OCI-LY3 (cell line): Measurements from ENCODE around the gene GLRA1.

Experiments used
- H2AFZ ChIP-seq: fragments of 200-600, 300-600 bp; shearing (Covaris generic); 2 replicates; pipeline ENCODE4 v1.6.0; 2014; ENCODE audit warnings: antibody characterized with exemption, low read depth, low read length
- H3K27ac ChIP-seq: fragments of 200-600, 300-600 bp; sonication (generic); 2 replicates; pipeline ENCODE4 v1.5.1; 2014; ENCODE audit warnings: mild to moderate bottlenecking, low read length, moderate library complexity, mixed read lengths
- H3K27me3 ChIP-seq: fragments of 200-600, 300-600 bp; sonication (generic); 2 replicates; pipeline ENCODE4 v1.6.1; 2014; ENCODE audit warnings: low read depth, low read length, mixed read lengths
- H3K36me3 ChIP-seq: fragments of 200-600, 300-600 bp; sonication (generic); replicated peaks from 2 replicates; pipeline ENCODE3; 2014; ENCODE audit warnings: low read depth, low read length, mixed read lengths
- H3K4me1 ChIP-seq: fragments of 300-600, 200-600 bp; sonication (generic); 2 replicates; pipeline ENCODE4 v1.6.1; 2014; ENCODE audit warnings: low read length, mixed read lengths
- H3K4me2 ChIP-seq: fragments of 200-600, 300-600 bp; sonication (generic); 2 replicates; pipeline ENCODE4 v1.6.1; 2014; ENCODE audit warnings: low read length, mixed read lengths
- H3K4me3 ChIP-seq: fragments of 300-600, 200-600 bp; sonication (generic); 2 replicates; pipeline ENCODE4 v1.5.1; 2014; ENCODE audit warnings: antibody characterized with exemption, mild to moderate bottlenecking, low read length, moderate library complexity
- H3K79me2 ChIP-seq: fragments of 300-600, 200-600 bp; shearing (Covaris generic); 2 replicates; pipeline ENCODE4 v1.6.1; 2014; ENCODE audit warnings: mild to moderate bottlenecking, low read length, mixed read lengths
- H3K9ac ChIP-seq: fragments of 300-600, 200-600 bp; shearing (Covaris generic); 2 replicates; pipeline ENCODE4 v1.6.0; 2014; ENCODE audit warnings: mild to moderate bottlenecking, low read length, moderate library complexity
- H3K9me3 ChIP-seq: fragments of 200-600, 300-600 bp; shearing (Covaris generic); 2 replicates; pipeline ENCODE4 v1.6.1; 2014; ENCODE audit warnings: low read length, mixed read lengths; ENCODE audit not compliant: insufficient read depth
- H4K20me1 ChIP-seq: fragments of 200-600, 300-600 bp; sonication (generic); 2 replicates; pipeline ENCODE4 v1.6.1; 2016; ENCODE audit warnings: low read length, mixed read lengths; ENCODE audit not compliant: insufficient read depth
- CTCF ChIP-seq: fragments of 200-600, 300-600 bp; sonication (generic); IDR thresholded peaks from 2 replicates; pipeline ENCODE4 v1.5.1; 2014; ENCODE audit warnings: antibody characterized with exemption, low read length, low read depth
- EZH2phosphoT487 ChIP-seq: fragments of 200-600 bp; shearing (Covaris generic); IDR thresholded peaks from 2 replicates; pipeline ENCODE4 v1.6.1; 2018; ENCODE audit warnings: antibody characterized with exemption, mixed run types, low read depth

The GLRA1 gene

GRCh38 chr5:151892393-151892792, 32.3 kb downstream of the GLRA1 start:
- no peaks in the 10 kb centered on the region for H3K4me1 ChIP-seq
- H3K36me3 ChIP-seq: no peaks in the 10 kb centered on the region
- no peak overlapping the region for H3K4me3 ChIP-seq
- H3K27ac ChIP-seq: no peak overlapping the region
- H3K4me2 ChIP-seq: no peak overlapping the region
- H4K20me1 ChIP-seq: no peaks in the 10 kb centered on the region
- H3K79me2 ChIP-seq: no peaks in the 10 kb centered on the region
- no peaks in the 10 kb centered on the region for H3K9me3 ChIP-seq
- no peaks in the 10 kb centered on the region for H3K27me3 ChIP-seq
- H2AFZ ChIP-seq: no peak overlapping the region
- TF ChIP-seq EZH2phosphoT487 (no peak), CTCF (no peak)
- H3K9ac ChIP-seq: no peak overlapping the region

GRCh38 chr5:151890299-151890698, 34.4 kb downstream of the GLRA1 start:
- H3K36me3 ChIP-seq: no peaks in the 10 kb centered on the region
- no peak overlapping the region for H2AFZ ChIP-seq
- no peaks in the 10 kb centered on the region for H3K27me3 ChIP-seq
- no peak overlapping the region for H3K4me2 ChIP-seq
- no peak for TF ChIP-seq EZH2phosphoT487
- no peak overlapping the region for H3K4me3 ChIP-seq
- no peaks in the 10 kb centered on the region for H3K79me2 ChIP-seq
- no peaks in the 10 kb centered on the region for H3K9me3 ChIP-seq
- no peaks in the 10 kb centered on the region for H3K4me1 ChIP-seq
- no peaks in the 10 kb centered on the region for H4K20me1 ChIP-seq
- no peak overlapping the region for H3K9ac ChIP-seq
- H3K27ac ChIP-seq: no peak overlapping the region

GRCh38 chr5:151889614-151890013, 35.0 kb downstream of the GLRA1 start:
- Histone ChIP-seq H3K4me3 (no peak overlapping the region), H2AFZ (no peak overlapping the region), H4K20me1 (no peaks in the 10 kb centered on the region), H3K27ac (no peak overlapping the region), H3K9ac (no peak overlapping the region), H3K79me2 (no peaks in the 10 kb centered on the region), H3K9me3 (no peaks in the 10 kb centered on the region), H3K4me2 (no peak overlapping the region), H3K4me1 (peaks cover 4% of the 10 kb centered on the region; the same call in 1 of the 2 replicates), H3K36me3 (no peaks in the 10 kb centered on the region), H3K27me3 (no peaks in the 10 kb centered on the region)
- no peak for TF ChIP-seq EZH2phosphoT487
- no peak for TF ChIP-seq CTCF

- Histone ChIP-seq H2AFZ (no peak overlapping the region), H3K9me3 (no peaks in the 10 kb centered on the region), H3K27ac (no peak overlapping the region), H4K20me1 (no peaks in the 10 kb centered on the region), H3K27me3 (no peaks in the 10 kb centered on the region), H3K79me2 (no peaks in the 10 kb centered on the region), H3K4me2 (no peak overlapping the region), H3K36me3 (no peaks in the 10 kb centered on the region), H3K9ac (no peak overlapping the region), H3K4me3 (no peak overlapping the region), H3K4me1 (peaks cover 4% of the 10 kb centered on the region; the same call in 1 of the 2 replicates)
- TF ChIP-seq CTCF (no peak), EZH2phosphoT487 (no peak)
Observed at GRCh38 chr5:151886546-151887275, 37.9 kb downstream of the GLRA1 start.
